A673 (cell line): ENCODE results near the gene ARFGEF2.

Experiments
- CTCF ChIP-seq: fragments of 300-800, 200-600 bp; sonication (generic); conservative IDR thresholded peaks from 2 replicates; pipeline ENCODE4 v1.5.1; 2017; ENCODE audit warnings: low read depth, mild to moderate bottlenecking, antibody characterized with exemption, low read length, moderate library complexity, mixed read lengths
- EZH2 ChIP-seq: fragments of 200-600 bp; sonication (generic); IDR thresholded peaks from 2 replicates; pipeline ENCODE4 v1.6.1; 2017; ENCODE audit warnings: borderline replicate concordance, low read depth, mild to moderate bottlenecking, mixed read lengths, antibody characterized with exemption, low read length; ENCODE audit not compliant: poor library complexity, severe bottlenecking

GRCh38 chr20:48875914-48876240 is 45.6 kb upstream of the ARFGEF2 start:
- TF ChIP-seq EZH2 = no peak
- TF ChIP-seq CTCF = no peak
